GM20000 (cell line): Measurements from ENCODE around the gene GPR158.

Experiments
- DNase-seq: peaks from one replicate; pipeline ENCODE4 v3.0.0; 2012; ENCODE audit warnings: low spot score
- TF ChIP-seq, protein P1 (sequence below): IDR thresholded peaks from 2 replicates; pipeline ENCODE4 v1.5.1; 2012; ENCODE audit warnings: mild to moderate bottlenecking, control low read depth; ENCODE audit errors: extremely low read depth, missing control alignments

Gene GPR158

GRCh38 chr10:25614652-25615051 is 439.9 kb downstream of the GPR158 start:
- DNase-seq = no peak
- TF ChIP-seq, protein P1, sequence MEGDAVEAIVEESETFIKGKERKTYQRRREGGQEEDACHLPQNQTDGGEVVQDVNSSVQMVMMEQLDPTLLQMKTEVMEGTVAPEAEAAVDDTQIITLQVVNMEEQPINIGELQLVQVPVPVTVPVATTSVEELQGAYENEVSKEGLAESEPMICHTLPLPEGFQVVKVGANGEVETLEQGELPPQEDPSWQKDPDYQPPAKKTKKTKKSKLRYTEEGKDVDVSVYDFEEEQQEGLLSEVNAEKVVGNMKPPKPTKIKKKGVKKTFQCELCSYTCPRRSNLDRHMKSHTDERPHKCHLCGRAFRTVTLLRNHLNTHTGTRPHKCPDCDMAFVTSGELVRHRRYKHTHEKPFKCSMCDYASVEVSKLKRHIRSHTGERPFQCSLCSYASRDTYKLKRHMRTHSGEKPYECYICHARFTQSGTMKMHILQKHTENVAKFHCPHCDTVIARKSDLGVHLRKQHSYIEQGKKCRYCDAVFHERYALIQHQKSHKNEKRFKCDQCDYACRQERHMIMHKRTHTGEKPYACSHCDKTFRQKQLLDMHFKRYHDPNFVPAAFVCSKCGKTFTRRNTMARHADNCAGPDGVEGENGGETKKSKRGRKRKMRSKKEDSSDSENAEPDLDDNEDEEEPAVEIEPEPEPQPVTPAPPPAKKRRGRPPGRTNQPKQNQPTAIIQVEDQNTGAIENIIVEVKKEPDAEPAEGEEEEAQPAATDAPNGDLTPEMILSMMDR = no peak

GRCh38 chr10:25615926-25616325 is 441.1 kb downstream of the GPR158 start:
- no peak for DNase-seq
- TF ChIP-seq, protein P1 = no peak

DNA sequence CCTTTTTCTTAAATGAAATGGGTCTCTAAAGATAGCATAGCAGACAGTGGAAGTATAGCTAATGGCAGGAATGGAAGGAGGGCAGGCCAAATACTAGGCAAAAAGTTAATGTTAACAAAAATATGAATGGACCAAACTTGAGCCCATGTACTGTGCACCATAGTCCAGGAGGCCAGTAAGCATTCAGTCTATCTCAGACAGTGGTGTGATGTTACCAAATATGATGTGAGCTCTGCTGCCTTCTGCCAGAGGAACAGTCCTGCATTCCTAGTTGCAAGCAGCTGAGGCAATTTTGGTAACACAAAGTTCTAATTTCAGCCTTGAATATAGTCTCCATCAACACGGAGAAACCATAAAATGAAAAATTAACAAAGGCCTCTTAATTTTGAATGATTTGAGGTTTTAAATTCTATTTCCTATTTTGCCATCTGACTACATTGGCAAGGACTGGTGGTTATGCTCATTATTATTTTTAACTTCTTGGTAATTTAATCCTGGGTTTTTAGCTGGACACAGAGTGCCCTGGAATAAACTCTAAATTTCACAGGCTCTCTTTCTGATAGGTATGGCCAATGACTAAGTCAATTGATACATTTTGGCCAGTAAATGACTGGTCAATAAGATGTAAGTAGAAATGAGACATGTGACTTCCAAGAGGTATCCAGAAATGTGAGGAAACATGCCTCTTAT is 442.2 kb downstream of the GPR158 start:
- DNase-seq = no peak
- TF ChIP-seq, protein P1 = no peak

- no peak for DNase-seq
- TF ChIP-seq, protein P1 = no peak
Observed at GRCh38 chr10:25627606-25628005, 452.8 kb downstream of the GPR158 start.

- no peak for DNase-seq
- TF ChIP-seq, protein P1 = no peak
Observed at GRCh38 chr10:25629333-25629732, 454.5 kb downstream of the GPR158 start.

- DNase-seq = no peak
Observed at GRCh38 chr10:25631471-25631870, 456.7 kb downstream of the GPR158 start.

DNA sequence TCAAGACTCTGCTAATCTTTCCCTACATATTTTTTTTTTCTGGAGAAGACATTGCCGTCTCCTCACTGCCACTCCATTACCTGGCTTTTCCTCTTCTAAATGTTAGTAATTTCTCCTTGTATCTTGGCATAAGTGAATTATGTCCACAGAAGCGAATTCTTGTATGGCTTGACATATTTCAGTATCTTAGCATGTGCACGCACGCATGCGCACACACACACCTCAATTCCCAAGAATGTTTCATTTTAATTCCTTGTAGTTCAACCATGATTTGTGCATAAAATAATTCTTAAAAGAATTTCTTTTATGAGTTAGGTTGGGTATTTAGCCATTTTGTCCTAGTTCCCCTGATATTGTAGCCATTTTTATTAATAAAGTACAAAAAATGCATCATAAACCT is 458.0 kb downstream of the GPR158 start:
- TF ChIP-seq, protein P1 = no peak
- DNase-seq = no peak

More at GRCh38 chr10:25631471-25631870, 456.7 kb downstream of the GPR158 start:
- TF ChIP-seq, protein P1 = no peak
